Activated T-helper 2 cell treated with anti-CD3 and anti-CD28 coated beads, Interferon-gamma antibody, Interleukin-2, Interleukin-4, amounts not matched to agents 10 μg/mL and 5 μg/mL and 100 μg/mL, durations not matched to agents 14 hours and 24 hours and 36 hours (primary cell): ENCODE results near the gene AKT1S1. TPM values are rescaled to one million over a fixed set of nuclear protein-coding genes. Genes with fewer than 3 reads are reported as not detected.
"Not testable (repeated sequence)": the region's sequence is repeated elsewhere in the genome, so short reads cannot be mapped to it uniquely, and the experiment has no call there.

Experiments used
- DNase-seq: peaks from one replicate; pipeline ENCODE4 v3.0.0; 2021; ENCODE audit warnings: low spot score
- H3K27ac Mint-ChIP-seq: one replicate; pipeline ENCODE4 v1.8.0; 2021; ENCODE audit warnings: mixed read lengths
- H3K27me3 Mint-ChIP-seq: one replicate; pipeline ENCODE4 v1.8.0; 2021; ENCODE audit warnings: low read depth, mixed read lengths
- H3K36me3 Mint-ChIP-seq: one replicate; pipeline ENCODE4 v1.8.0; 2021; ENCODE audit warnings: low read depth, mixed read lengths
- H3K4me1 Mint-ChIP-seq: one replicate; pipeline ENCODE4 v1.8.0; 2021; ENCODE audit warnings: low read depth, mixed read lengths
- H3K4me3 Mint-ChIP-seq: one replicate; pipeline ENCODE4 v1.8.0; 2021; ENCODE audit warnings: low read depth, mild to moderate bottlenecking, moderate library complexity, mixed read lengths
- H3K9me3 Mint-ChIP-seq: one replicate; pipeline ENCODE4 v1.8.0; 2021; ENCODE audit warnings: mixed read lengths
- intact Hi-C: fragments of 100-400 bp; cut with micrococcal nuclease; formaldehyde crosslinking; loops from one replicate; pipeline ENCODE4 v1.15.1; 2023
- total RNA-seq: library from RNA; stranded (reverse); gene quantifications from 2 replicates; pipeline ENCODE4 v1.2.3, GENCODE V29; 2022

AKT1S1 gene
- total RNA-seq, 1 donor from 2014 or later, result 29.7 TPM

DNA sequence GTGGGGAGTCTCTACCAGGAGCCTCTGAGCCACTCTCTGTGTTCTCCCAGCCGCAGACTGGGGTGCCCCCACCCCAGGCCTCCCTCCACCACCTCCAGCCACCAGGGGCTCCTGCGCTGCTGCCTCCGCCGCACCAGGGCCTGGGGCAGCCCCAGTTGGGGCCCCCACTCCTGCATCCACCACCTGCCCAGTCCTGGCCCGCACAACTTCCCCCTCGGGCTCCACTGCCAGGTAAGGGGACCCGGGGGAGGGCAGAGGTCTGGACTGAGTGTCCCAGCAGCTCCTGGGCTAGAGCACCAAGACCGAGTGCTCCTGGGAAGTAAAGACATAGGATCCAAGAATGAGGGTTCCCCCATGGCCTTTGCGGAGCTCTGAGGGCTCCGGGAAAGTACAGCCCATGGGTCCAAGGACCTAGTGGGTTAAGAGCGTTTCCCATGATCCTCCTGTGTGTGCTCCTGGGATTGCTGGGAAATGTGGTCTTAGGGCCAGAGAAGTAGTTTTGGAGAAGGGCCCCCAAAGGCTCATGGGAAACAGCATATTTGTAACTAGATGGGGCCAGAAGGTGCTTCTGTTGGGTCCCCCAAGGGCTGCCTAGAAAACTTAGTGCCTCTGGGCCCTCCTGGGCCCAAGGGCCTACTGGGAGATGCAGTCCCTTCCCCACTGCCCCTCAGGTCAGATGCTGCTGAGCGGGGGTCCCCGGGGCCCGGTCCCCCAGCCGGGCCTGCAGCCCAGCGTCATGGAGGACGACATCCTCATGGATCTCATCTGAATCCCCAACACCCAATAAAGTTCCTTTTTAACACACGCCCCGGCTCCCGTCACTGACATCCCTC, 40.8 kb downstream of the AKT1S1 start:
- Mint-ChIP-seq H3K9me3 (no peaks in the 10 kb centered on the region), H3K36me3 (peaks cover 43% of the 10 kb centered on the region), H3K27me3 (no peaks in the 10 kb centered on the region), H3K4me1 (peaks cover 3% of the 10 kb centered on the region), H3K27ac (no peak overlapping the region), H3K4me3 (no peak overlapping the region)
- intact Hi-C loops, result no loop called here
- DNase-seq, result no peak

DNA sequence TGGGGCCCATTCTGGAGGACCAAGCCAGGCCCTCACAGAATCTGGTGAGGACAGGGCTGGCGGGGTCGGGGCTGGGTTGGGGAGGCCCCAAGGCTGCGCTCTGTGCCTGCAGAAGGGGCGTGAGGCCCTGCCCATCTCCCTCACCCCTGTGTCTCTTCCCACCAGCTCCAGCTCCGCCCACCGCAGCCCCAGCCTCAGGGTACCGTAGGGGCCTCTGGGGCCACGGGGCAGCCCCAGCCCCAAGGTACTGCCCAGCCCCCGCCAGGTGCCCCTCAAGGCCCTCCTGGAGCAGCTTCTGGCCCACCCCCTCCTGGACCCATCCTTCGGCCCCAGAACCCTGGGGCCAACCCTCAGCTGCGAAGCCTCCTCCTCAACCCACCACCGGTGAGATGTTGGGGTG, 41.6 kb downstream of the AKT1S1 start:
- H3K4me3 Mint-ChIP-seq, result no peak overlapping the region
- H3K27me3 Mint-ChIP-seq, result no peaks in the 10 kb centered on the region
- intact Hi-C loops, result no loop called here
- H3K27ac Mint-ChIP-seq, result no peak overlapping the region
- H3K36me3 Mint-ChIP-seq, result peaks cover 44% of the 10 kb centered on the region
- H3K4me1 Mint-ChIP-seq, result peaks cover 3% of the 10 kb centered on the region
- DNase-seq, result no peak
- H3K9me3 Mint-ChIP-seq, result no peaks in the 10 kb centered on the region

DNA sequence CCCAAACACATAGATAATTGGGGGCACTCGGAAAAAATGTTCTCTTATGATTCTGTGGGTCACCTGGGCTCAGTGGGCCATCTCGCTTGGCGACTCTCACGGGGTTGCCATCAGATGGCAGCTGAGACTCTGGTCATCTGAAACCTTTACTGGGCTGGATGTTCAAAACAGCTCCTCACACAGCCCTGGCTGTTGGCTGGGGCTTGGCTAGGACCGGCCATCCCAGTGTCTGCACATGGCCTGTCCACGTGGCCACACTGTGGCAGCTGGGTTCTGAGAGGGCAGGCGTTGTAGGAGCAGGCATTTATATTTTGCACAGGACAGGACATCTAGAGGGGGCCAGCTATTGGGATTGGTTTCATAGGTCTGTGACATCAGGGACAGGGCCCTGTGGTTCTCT, 43.6 kb downstream of the AKT1S1 start:
- DNase-seq, result no peak
- no peak overlapping the region for H3K27ac Mint-ChIP-seq
- no peak overlapping the region for H3K4me3 Mint-ChIP-seq
- intact Hi-C loops, result no loop called here
- peaks cover 35% of the 10 kb centered on the region for H3K36me3 Mint-ChIP-seq
- H3K4me1 Mint-ChIP-seq, result peaks cover 3% of the 10 kb centered on the region
- no peaks in the 10 kb centered on the region for H3K9me3 Mint-ChIP-seq
- no peaks in the 10 kb centered on the region for H3K27me3 Mint-ChIP-seq

DNA sequence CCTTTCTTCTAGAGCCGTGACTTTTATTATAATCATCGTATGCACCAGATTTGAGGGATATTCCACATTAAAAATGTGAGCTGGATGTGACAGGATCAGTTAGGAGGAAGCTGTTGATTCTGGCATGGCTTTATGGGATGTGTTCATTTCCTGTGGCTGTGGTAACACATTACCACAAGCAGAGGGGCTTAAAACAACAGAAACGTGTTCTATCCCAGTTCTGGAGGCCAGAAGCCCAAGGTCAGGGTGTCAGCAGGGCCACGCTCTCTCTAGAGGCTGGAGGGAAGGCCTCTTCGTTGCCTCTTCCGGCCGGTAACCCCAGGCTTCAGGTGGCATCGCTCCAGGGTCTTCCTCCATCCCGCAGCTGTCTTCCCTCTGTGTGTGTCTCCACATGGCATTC, 44.6 kb downstream of the AKT1S1 start:
- H3K9me3 Mint-ChIP-seq, result no peaks in the 10 kb centered on the region
- H3K27me3 Mint-ChIP-seq, result no peaks in the 10 kb centered on the region
- DNase-seq, result no peak
- intact Hi-C loops, result no loop called here
- H3K36me3 Mint-ChIP-seq, result peaks cover 32% of the 10 kb centered on the region
- H3K27ac Mint-ChIP-seq, result peak overlapping the region; percentile 49
- peaks cover 3% of the 10 kb centered on the region for H3K4me1 Mint-ChIP-seq
- no peak overlapping the region for H3K4me3 Mint-ChIP-seq

DNA sequence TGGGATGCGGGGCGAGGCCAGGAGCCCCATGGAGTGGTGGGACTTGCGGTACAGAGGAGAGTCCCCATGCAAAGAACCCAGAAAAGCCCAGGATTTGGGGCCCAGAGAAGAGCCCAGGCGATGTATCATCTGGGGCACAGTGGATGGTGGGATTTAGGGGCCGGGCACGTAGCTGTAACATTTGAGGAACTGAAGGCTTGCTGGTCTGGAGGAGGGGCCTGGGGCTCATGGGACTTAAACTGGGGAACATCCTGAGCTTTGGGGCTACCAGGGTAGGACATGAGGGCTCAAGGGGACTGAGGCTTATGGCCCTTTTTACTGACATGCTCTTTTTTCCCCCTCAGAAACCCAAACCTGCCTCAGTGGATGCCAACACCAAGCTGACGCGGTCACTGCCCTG, 45.6 kb downstream of the AKT1S1 start:
- Mint-ChIP-seq H3K4me3 (no peak overlapping the region), H3K36me3 (peaks cover 36% of the 10 kb centered on the region), H3K4me1 (peaks cover 3% of the 10 kb centered on the region), H3K27me3 (no peaks in the 10 kb centered on the region), H3K9me3 (no peaks in the 10 kb centered on the region), H3K27ac (no peak overlapping the region)
- DNase-seq, result no peak
- intact Hi-C loops, result no loop called here

DNA sequence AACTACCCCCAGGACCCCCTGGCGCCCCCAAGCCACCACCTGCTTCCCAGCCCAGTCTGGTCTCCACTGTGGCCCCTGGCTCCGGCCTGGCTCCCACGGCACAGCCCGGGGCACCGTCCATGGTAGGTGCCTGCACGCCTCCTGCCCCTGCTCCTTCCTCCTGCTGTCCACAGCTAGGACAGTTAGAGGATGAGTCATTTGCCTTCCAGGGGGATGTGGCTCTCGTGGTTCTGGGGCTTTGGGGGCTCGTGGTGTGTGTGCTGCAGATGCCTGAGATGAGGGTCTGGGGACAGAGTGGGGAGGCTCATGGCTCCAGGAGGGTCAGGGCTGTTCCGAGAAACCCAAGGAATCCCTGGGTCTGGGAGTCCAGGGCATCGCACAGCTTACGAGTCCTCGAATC, 46.4 kb downstream of the AKT1S1 start:
- no peak overlapping the region for H3K27ac Mint-ChIP-seq
- H3K36me3 Mint-ChIP-seq, result peaks cover 38% of the 10 kb centered on the region
- no peaks in the 10 kb centered on the region for H3K9me3 Mint-ChIP-seq
- intact Hi-C loops, result no loop called here
- no peak overlapping the region for H3K4me3 Mint-ChIP-seq
- no peak for DNase-seq
- H3K27me3 Mint-ChIP-seq, result no peaks in the 10 kb centered on the region
- peaks cover 3% of the 10 kb centered on the region for H3K4me1 Mint-ChIP-seq

DNA sequence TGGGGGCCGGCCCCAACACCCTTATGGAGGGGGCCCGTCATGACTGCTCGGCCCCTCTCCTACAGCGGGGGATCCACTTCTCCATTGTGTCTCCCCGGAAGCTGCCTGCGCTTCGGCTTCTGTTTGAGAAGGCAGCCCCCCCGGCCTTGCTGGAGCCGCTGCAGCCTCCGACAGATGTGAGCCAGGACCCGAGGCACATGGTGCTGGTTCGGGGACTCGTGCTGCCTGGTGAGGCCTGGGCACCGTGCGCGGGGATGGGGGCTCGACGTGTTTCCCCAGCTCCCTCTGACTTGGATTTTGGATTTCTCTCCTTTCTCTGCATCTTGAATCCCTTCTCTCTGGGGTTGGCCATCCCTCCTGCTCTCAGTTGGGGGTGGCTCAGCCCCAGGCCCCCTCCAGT, 47.4 kb downstream of the AKT1S1 start:
- Mint-ChIP-seq H3K27ac (no peak overlapping the region), H3K4me3 (no peak overlapping the region), H3K36me3 (peaks cover 33% of the 10 kb centered on the region), H3K4me1 (peaks cover 3% of the 10 kb centered on the region), H3K27me3 (no peaks in the 10 kb centered on the region), H3K9me3 (no peaks in the 10 kb centered on the region)
- intact Hi-C loops, result no loop called here
- no peak for DNase-seq

DNA sequence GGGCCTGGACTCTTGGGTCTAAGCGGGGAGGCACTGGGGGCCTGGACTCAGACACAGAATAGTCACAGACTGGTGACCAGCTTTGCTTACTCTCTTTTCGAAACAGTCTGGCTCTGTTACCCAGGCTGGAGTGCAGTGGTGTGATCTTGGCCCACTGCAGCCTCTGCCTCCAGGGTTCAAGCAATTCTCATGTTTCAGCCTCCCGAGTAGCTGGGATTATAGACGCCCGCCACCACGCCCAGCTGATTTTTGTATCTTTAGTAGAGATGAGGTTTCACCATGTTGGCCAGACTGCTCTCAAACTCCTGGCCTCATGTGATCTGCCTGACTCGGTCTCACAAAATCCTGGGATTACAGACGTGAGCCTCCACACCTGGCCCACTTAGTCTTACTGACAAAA, 48.0 kb downstream of the AKT1S1 start:
- no peak overlapping the region for H3K27ac Mint-ChIP-seq
- intact Hi-C loops, result no loop called here
- H3K27me3 Mint-ChIP-seq, result no peaks in the 10 kb centered on the region

DNA sequence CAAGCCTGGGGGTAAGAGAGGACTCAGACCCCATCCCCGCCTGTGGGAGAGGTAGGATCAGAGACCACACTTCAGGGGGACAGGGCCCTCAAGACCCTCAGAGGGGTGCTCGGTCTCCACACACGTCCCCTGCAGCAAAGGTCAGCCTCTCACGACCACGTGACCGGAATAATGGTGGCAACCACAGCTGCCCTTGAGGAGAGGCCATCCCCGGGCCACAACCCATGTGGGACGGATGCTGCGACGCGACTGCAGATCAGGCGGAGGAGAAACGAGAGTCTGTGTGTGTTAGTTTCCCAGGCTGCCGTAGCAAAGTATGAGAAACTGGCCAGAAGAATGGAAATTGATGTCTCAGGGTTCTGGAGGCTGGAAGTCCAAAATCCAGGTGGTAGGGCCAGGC, 50.1 kb downstream of the AKT1S1 start:
- intact Hi-C loops, result no loop called here
- no peaks in the 10 kb centered on the region for H3K27me3 Mint-ChIP-seq
- no peaks in the 10 kb centered on the region for H3K4me1 Mint-ChIP-seq
- H3K27ac Mint-ChIP-seq, result no peak overlapping the region
- no peaks in the 10 kb centered on the region for H3K9me3 Mint-ChIP-seq
- H3K4me3 Mint-ChIP-seq, result no peak overlapping the region
- H3K36me3 Mint-ChIP-seq, result peaks cover 22% of the 10 kb centered on the region
- no peak for DNase-seq

More for the DNA sequence above, 48.0 kb downstream of the AKT1S1 start:
- Mint-ChIP-seq H3K4me3 (no peak overlapping the region), H3K9me3 (no peaks in the 10 kb centered on the region), H3K4me1 (peaks cover 3% of the 10 kb centered on the region), H3K36me3 (peaks cover 31% of the 10 kb centered on the region)
- no peak for DNase-seq

DNA sequence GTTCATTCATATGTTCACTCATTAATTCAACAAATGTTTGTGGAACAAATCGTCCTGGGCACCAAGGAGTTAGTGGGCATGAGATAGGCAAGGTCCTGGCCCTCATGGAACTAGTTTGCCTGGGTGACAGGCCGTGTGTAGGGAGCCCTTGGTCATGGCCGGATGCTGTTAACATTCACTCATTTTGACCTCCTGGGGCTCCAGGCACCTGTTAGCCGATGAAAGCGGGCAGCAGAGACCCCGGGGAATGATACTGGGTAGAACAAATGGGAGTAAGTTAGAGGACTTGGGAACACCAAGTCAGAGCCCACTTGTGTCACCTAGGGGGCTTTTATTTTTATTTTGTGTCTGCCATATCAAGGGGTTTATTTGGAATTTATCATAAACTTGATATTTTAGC, 52.5 kb downstream of the AKT1S1 start:
- H3K4me3 Mint-ChIP-seq, result no peak overlapping the region
- no peak for DNase-seq
- intact Hi-C loops, result no loop called here
- peaks cover 22% of the 10 kb centered on the region for H3K36me3 Mint-ChIP-seq
- H3K4me1 Mint-ChIP-seq, result no peaks in the 10 kb centered on the region
- H3K27me3 Mint-ChIP-seq, result no peaks in the 10 kb centered on the region
- no peaks in the 10 kb centered on the region for H3K9me3 Mint-ChIP-seq
- no peak overlapping the region for H3K27ac Mint-ChIP-seq

DNA sequence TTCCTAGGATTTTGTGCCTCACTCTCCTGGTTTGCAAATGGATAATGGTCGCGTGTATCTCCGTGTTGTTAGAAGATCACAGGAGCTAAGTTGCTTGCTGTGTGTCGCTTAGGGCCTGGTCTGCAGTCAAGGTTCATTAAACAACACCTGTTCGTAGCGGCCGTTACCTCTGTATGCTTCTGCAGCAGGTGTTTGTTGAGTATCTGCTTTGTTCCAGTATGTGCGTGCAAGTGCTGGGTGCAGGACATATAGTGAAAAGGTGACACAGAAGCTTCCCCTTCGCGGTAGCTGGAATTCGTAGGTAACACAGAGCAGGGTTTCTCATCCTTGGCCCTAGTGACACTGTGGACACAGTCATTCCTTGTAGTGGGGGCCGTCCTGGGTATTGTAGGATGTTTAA, 53.7 kb downstream of the AKT1S1 start:
- no peaks in the 10 kb centered on the region for H3K9me3 Mint-ChIP-seq

DNA sequence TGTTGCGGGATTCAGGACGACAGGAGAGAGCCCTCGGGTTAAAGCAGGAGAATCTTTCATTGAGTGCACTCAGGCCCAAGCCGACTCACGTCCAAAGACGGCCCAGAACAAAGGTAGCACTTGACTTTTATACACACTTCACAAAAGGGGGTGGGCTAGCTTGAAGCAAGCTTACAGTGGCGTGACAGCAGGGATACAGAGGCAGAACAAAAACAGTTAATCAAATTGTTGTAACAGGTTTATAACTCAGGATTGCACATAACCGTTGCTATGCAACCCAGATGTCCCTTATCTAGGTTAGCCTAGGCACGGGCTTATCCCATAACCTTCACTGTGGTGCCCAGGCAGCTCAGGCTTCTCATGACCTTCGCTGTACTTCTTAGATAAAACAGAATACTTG, 57.0 kb downstream of the AKT1S1 start:
- intact Hi-C loops, result no loop called here
- Mint-ChIP-seq H3K27me3 (no peaks in the 10 kb centered on the region), H3K36me3 (peaks cover 13% of the 10 kb centered on the region), H3K4me1 (peaks cover 10% of the 10 kb centered on the region), H3K27ac (no peak overlapping the region), H3K4me3 (no peak overlapping the region), H3K9me3 (no peaks in the 10 kb centered on the region)
- no peak for DNase-seq

More for the DNA sequence above, 53.7 kb downstream of the AKT1S1 start:
- intact Hi-C loops, result no loop called here
- no peak overlapping the region for H3K27ac Mint-ChIP-seq
- DNase-seq, result no peak
- peaks cover 7% of the 10 kb centered on the region for H3K4me1 Mint-ChIP-seq
- H3K36me3 Mint-ChIP-seq, result peaks cover 24% of the 10 kb centered on the region
- H3K27me3 Mint-ChIP-seq, result no peaks in the 10 kb centered on the region
- no peak overlapping the region for H3K4me3 Mint-ChIP-seq

DNA sequence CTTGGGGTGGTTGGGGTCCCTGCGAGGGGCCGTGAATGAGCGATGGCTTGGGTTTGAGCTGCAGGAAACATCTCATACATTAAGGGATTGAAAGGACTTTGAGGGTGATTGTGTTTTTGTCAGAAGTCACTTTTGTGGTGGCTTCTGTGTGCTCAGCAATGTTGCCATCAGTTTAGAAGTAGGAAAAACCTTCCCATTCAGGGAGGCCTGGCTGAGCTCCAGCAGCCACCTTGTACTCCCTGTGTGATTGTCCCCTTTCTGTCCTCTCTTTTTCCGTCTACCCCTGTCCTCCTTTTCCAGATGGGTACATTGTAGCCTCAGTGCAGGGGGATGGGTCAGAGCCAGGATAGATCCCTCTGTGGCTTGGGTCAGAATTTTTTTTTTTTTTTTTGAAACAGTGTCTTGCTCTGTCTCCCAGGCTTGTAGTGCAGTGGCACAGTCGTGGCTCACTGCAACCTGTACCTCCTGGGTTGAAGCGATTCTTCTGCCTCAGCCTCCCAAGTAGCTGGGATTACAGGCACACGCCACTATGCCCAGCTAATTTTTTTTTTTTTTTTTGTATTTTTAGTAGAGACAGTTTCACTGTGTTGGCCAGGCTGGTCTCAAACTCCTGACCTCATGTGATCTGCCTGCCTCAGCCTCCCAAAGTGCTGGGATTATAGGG, 57.6 kb downstream of the AKT1S1 start:
- peak overlapping the region; percentile 93 for H3K4me3 Mint-ChIP-seq
- H3K4me1 Mint-ChIP-seq, H3K27me3 Mint-ChIP-seq, DNase-seq, H3K9me3 Mint-ChIP-seq: not testable (repeated sequence)
- H3K36me3 Mint-ChIP-seq, result peaks cover 13% of the 10 kb centered on the region
- intact Hi-C loops, result loop anchor here (10.0 kb wide), 1 partner anchor 155 kb away; the partner anchor contains the start of genes BCL2L12 and IRF3
- peak overlapping the region; percentile 93 for H3K27ac Mint-ChIP-seq
